ENCODE measurements around the gene PDZD2. TPM values are rescaled to one million over a fixed set of nuclear protein-coding genes. Genes with fewer than 3 reads are reported as not detected.

The PDZD2 gene
- total RNA-seq, 1 experiment from 2014 or later = not detected

DNA sequence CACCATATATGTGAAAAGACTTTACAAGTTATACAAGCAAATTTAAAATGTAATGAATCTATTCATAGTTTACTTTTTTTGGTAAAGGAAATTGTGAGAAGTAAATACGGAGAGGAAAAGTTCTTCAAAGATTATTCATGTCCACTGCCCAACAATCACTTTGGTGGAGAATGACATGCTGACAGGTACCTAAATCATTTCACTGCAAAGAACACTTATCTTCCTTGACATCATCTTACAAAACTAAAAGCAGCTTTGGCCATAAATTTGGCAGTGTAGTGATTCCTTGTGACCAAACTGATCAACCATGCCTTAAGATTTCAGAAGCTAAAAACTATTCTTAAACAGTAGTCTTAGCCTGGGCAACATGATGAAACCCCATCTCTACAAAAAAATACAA is 492.7 kb downstream of the PDZD2 start:
- peaks cover 13% of the 10 kb centered on the region for H3K36me3 ChIP-seq (ENCODE audit: low read depth)
- H3F3A ChIP-seq (ENCODE audit: insufficient read depth, low read depth) = peaks cover 11% of the 10 kb centered on the region; the same call in 1 of the 2 replicates
- ChIA-PET POLR2A (ENCODE audit: unreplicated experiment) (no interaction called here), CTCF (no interaction called here)
- H3K9me2 ChIP-seq (ENCODE audit: insufficient read depth) = no peaks in the 10 kb centered on the region
- intact Hi-C loops (cut with micrococcal nuclease; ENCODE audit: unreplicated experiment) = no loop called here
- H3K4me3 ChIP-seq = no peak overlapping the region
- H3K4me2 ChIP-seq = no peak overlapping the region
- H3K27ac ChIP-seq = no peak overlapping the region
- no peaks in the 10 kb centered on the region for H3K4me1 ChIP-seq (replicated peaks; ENCODE audit: insufficient read depth)
- H3K79me2 ChIP-seq (ENCODE audit: low read depth) = 0 out of 2 replicates have a peak, but pooled peaks cover 15% of the 10 kb centered on the region
- peak in 1 of 2 experiments; percentile 6 for DNase-seq
- H4K20me1 ChIP-seq (ENCODE audit: insufficient read depth) = peaks cover 50% of the 10 kb centered on the region
- no peak overlapping the region for H2AFZ ChIP-seq
- no peaks in the 10 kb centered on the region for H3K9me3 ChIP-seq (ENCODE audit: insufficient read depth, low read depth)
- no TSS peak for BruUV-seq (replicated peaks)
- H3K27me3 ChIP-seq (ENCODE audit: insufficient read depth, low read depth) = no peaks in the 10 kb centered on the region
- no peak for TF ChIP-seq EZH2 (IDR thresholded peaks at IDR 0.05; ENCODE audit: low read depth)
- TF ChIP-seq, protein P1, sequence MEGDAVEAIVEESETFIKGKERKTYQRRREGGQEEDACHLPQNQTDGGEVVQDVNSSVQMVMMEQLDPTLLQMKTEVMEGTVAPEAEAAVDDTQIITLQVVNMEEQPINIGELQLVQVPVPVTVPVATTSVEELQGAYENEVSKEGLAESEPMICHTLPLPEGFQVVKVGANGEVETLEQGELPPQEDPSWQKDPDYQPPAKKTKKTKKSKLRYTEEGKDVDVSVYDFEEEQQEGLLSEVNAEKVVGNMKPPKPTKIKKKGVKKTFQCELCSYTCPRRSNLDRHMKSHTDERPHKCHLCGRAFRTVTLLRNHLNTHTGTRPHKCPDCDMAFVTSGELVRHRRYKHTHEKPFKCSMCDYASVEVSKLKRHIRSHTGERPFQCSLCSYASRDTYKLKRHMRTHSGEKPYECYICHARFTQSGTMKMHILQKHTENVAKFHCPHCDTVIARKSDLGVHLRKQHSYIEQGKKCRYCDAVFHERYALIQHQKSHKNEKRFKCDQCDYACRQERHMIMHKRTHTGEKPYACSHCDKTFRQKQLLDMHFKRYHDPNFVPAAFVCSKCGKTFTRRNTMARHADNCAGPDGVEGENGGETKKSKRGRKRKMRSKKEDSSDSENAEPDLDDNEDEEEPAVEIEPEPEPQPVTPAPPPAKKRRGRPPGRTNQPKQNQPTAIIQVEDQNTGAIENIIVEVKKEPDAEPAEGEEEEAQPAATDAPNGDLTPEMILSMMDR (conservative IDR thresholded peaks at IDR 0.05) = no peak

DNA sequence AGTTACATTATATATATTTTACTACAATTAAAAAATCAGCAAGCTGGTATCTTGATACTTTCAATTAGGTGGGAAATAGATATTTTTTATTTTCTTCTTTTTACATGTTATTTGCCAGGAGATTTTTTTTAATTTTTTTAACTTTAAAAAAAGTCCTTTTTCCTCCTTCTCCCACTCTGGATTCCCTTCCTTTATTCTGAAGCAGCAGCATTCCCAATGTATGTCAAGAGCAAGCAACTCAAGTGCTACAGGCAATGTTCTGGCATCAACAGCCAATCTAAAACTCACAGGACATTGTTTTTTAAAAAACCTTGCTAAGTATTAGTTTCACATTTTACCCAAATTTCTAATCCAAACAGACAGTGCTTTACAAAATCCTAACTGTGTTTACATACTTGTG is 493.8 kb downstream of the PDZD2 start:
- intact Hi-C loops (cut with micrococcal nuclease; ENCODE audit: unreplicated experiment) = no loop called here
- POLR2A ChIA-PET (ENCODE audit: unreplicated experiment) = no interaction called here

GRCh38 chr5:32135086-32135485 is 496.2 kb downstream of the PDZD2 start:
- Histone ChIP-seq H3K4me2 (no peak overlapping the region), H3K36me3 (ENCODE audit: low read depth) (peaks cover 26% of the 10 kb centered on the region), H4K20me1 (ENCODE audit: insufficient read depth) (peaks cover 47% of the 10 kb centered on the region), H3K9me2 (ENCODE audit: insufficient read depth) (no peaks in the 10 kb centered on the region), H3K4me1 (replicated peaks; ENCODE audit: insufficient read depth) (no peaks in the 10 kb centered on the region), H3K9me3 (ENCODE audit: insufficient read depth, low read depth) (no peaks in the 10 kb centered on the region), H2AFZ (no peak overlapping the region), H3K4me3 (no peak overlapping the region), H3K79me2 (ENCODE audit: low read depth) (peaks cover 32% of the 10 kb centered on the region), H3K27me3 (ENCODE audit: insufficient read depth, low read depth) (no peaks in the 10 kb centered on the region), H3F3A (ENCODE audit: insufficient read depth, low read depth) (peaks cover 20% of the 10 kb centered on the region; the same call in 1 of the 2 replicates), H3K27ac (no peak overlapping the region)
- TF ChIP-seq, protein P1 (conservative IDR thresholded peaks at IDR 0.05) = no peak
- TF ChIP-seq EZH2 (IDR thresholded peaks at IDR 0.05; ENCODE audit: low read depth) = no peak
- intact Hi-C loops (cut with micrococcal nuclease; ENCODE audit: unreplicated experiment) = no loop called here
- DNase-seq = peak in 1 of 2 experiments; percentile 35
- POLR2A ChIA-PET (ENCODE audit: unreplicated experiment) = no interaction called here
- no TSS peak for BruUV-seq (replicated peaks)
- CTCF ChIA-PET = interaction anchor here (0.6 kb wide), 1 partner anchor 94 kb away, joined by 3 read pairs; no protein-coding TSS in a partner anchor

More for the DNA sequence above, 493.8 kb downstream of the PDZD2 start:
- no peaks in the 10 kb centered on the region for H3K9me2 ChIP-seq (ENCODE audit: insufficient read depth)
- peaks cover 11% of the 10 kb centered on the region; the same call in 1 of the 2 replicates for H3F3A ChIP-seq (ENCODE audit: insufficient read depth, low read depth)
- no peak for TF ChIP-seq EZH2 (IDR thresholded peaks at IDR 0.05; ENCODE audit: low read depth)
- TF ChIP-seq, protein P1 (conservative IDR thresholded peaks at IDR 0.05) = no peak
- peak in 1 of 2 experiments; percentile 3 for DNase-seq
- H3K4me2 ChIP-seq = no peak overlapping the region
- H3K79me2 ChIP-seq (ENCODE audit: low read depth) = peaks cover 17% of the 10 kb centered on the region; the same call in 1 of the 2 replicates
- H4K20me1 ChIP-seq (ENCODE audit: insufficient read depth) = peaks cover 44% of the 10 kb centered on the region
- no peaks in the 10 kb centered on the region for H3K9me3 ChIP-seq (ENCODE audit: insufficient read depth, low read depth)
- CTCF ChIA-PET = no interaction called here
- no peak overlapping the region for H3K4me3 ChIP-seq
- no peak overlapping the region for H3K27ac ChIP-seq
- H2AFZ ChIP-seq = no peak overlapping the region
- no peaks in the 10 kb centered on the region for H3K27me3 ChIP-seq (ENCODE audit: insufficient read depth, low read depth)
- peaks cover 13% of the 10 kb centered on the region for H3K36me3 ChIP-seq (ENCODE audit: low read depth)
- BruUV-seq (replicated peaks) = no TSS peak
- H3K4me1 ChIP-seq (replicated peaks; ENCODE audit: insufficient read depth) = no peaks in the 10 kb centered on the region

All from PC-9 (cell line).